Stimulated activated naive B cell treated with anti-CD40 and anti-IgM and Interleukin-4, amounts not matched to agents 10 μg/mL and 1 μg/mL and 100 μg/mL, for 72 hours (primary cell): ENCODE data around the gene RTN4R.

Experiments
- ATAC-seq, 2 donors: fragments of 150-1000 bp; cut with Tn5 transposase; replicated peaks; 2 replicates each; pipeline ENCODE4 v1.10.0; 2021; ENCODE audit warnings: moderate library complexity in 1 of 2
- DNase-seq: peaks from one replicate; pipeline ENCODE4 v3.0.0; 2021
- H3K27ac Mint-ChIP-seq: one replicate; pipeline ENCODE4 v1.8.0; 2022; ENCODE audit warnings: mild to moderate bottlenecking, mixed read lengths
- H3K27me3 Mint-ChIP-seq, 2 donors: one replicate each; pipeline ENCODE4 v1.8.0; 2022; ENCODE audit warnings: mixed read lengths in 2 of 2
- H3K36me3 Mint-ChIP-seq, 2 donors: one replicate each; pipeline ENCODE4 v1.8.0; 2022; ENCODE audit warnings: mixed read lengths in 2 of 2, mild to moderate bottlenecking in 1 of 2
- H3K4me1 Mint-ChIP-seq, 2 donors: one replicate each; pipeline ENCODE4 v1.8.0; 2022; ENCODE audit warnings: mixed read lengths in 2 of 2, mild to moderate bottlenecking in 1 of 2
- H3K4me3 Mint-ChIP-seq, 2 donors: one replicate each; pipeline ENCODE4 v1.8.0; 2022; ENCODE audit warnings: mild to moderate bottlenecking in 2 of 2, mixed read lengths in 2 of 2, moderate library complexity in 1 of 2
- H3K9me3 Mint-ChIP-seq, 2 donors: one replicate each; pipeline ENCODE4 v1.8.0; 2022; ENCODE audit warnings: mixed read lengths in 2 of 2, mild to moderate bottlenecking in 1 of 2

The RTN4R gene

GRCh38 chr22:20233351-20234313, 34.5 kb downstream of the RTN4R start:
- DNase-seq (no peak), ATAC-seq (no peak)
- Mint-ChIP-seq H3K4me1 (peaks cover 10 to 12% of the 10 kb centered on the region in 2 donors), H3K27me3 (no peaks in the 10 kb centered on the region), H3K9me3 (no peaks in the 10 kb centered on the region), H3K36me3 (no peaks in the 10 kb centered on the region), H3K4me3 (no peak overlapping the region), H3K27ac (no peak overlapping the region)

- no peak for ATAC-seq
These were observed 35.3 kb downstream of the RTN4R start for GRCh38 chr22:20232781-20233180.

GRCh38 chr22:20232237-20232598, 35.9 kb downstream of the RTN4R start:
- Mint-ChIP-seq H3K27ac (no peak overlapping the region), H3K4me3 (no peak overlapping the region), H3K4me1 (peaks cover 0 to 5% of the 10 kb centered on the region in 2 donors), H3K27me3 (no peaks in the 10 kb centered on the region), H3K36me3 (no peaks in the 10 kb centered on the region), H3K9me3 (no peaks in the 10 kb centered on the region)
- DNase-seq (no peak), ATAC-seq (no peak)

More at GRCh38 chr22:20232781-20233180, 35.3 kb downstream of the RTN4R start:
- no peaks in the 10 kb centered on the region for H3K36me3 Mint-ChIP-seq
- H3K4me3 Mint-ChIP-seq = no peak overlapping the region
- H3K9me3 Mint-ChIP-seq = no peaks in the 10 kb centered on the region
- DNase-seq = no peak
- H3K4me1 Mint-ChIP-seq = peaks cover 4 to 7% of the 10 kb centered on the region in 2 donors
- H3K27me3 Mint-ChIP-seq = no peaks in the 10 kb centered on the region
- no peak overlapping the region for H3K27ac Mint-ChIP-seq

GRCh38 chr22:20231514-20232236, 36.4 kb downstream of the RTN4R start:
- Mint-ChIP-seq H3K4me3 (no peak overlapping the region), H3K27ac (no peak overlapping the region), H3K4me1 (peaks cover 0 to 2% of the 10 kb centered on the region in 2 donors), H3K27me3 (no peaks in the 10 kb centered on the region), H3K9me3 (no peaks in the 10 kb centered on the region), H3K36me3 (no peaks in the 10 kb centered on the region)
- DNase-seq = no peak
- no peak for ATAC-seq

GRCh38 chr22:20230777-20231420, 37.2 kb downstream of the RTN4R start:
- ATAC-seq (no peak), DNase-seq (no peak)
- no peaks in the 10 kb centered on the region for H3K4me1 Mint-ChIP-seq
- H3K27me3 Mint-ChIP-seq = no peaks in the 10 kb centered on the region
- no peaks in the 10 kb centered on the region for H3K36me3 Mint-ChIP-seq
- H3K9me3 Mint-ChIP-seq = no peaks in the 10 kb centered on the region
- H3K4me3 Mint-ChIP-seq = no peak overlapping the region
- H3K27ac Mint-ChIP-seq = no peak overlapping the region

GRCh38 chr22:20229916-20230775, 38.0 kb downstream of the RTN4R start:
- H3K27ac Mint-ChIP-seq = no peak overlapping the region
- H3K36me3 Mint-ChIP-seq = no peaks in the 10 kb centered on the region
- ATAC-seq (no peak), DNase-seq (no peak)
- H3K4me3 Mint-ChIP-seq = no peak overlapping the region
- no peaks in the 10 kb centered on the region for H3K27me3 Mint-ChIP-seq
- peaks cover 3 to 4% of the 10 kb centered on the region in 2 donors for H3K9me3 Mint-ChIP-seq
- H3K4me1 Mint-ChIP-seq = no peaks in the 10 kb centered on the region

GRCh38 chr22:20228939-20229272, 39.2 kb downstream of the RTN4R start:
- ATAC-seq = no peak
- Mint-ChIP-seq H3K27me3 (no peaks in the 10 kb centered on the region), H3K36me3 (no peaks in the 10 kb centered on the region), H3K27ac (no peak overlapping the region), H3K4me1 (no peaks in the 10 kb centered on the region), H3K4me3 (no peak overlapping the region), H3K9me3 (peaks cover 5 to 13% of the 10 kb centered on the region in 2 donors)
- DNase-seq = no peak

- Mint-ChIP-seq H3K4me3 (no peak overlapping the region), H3K9me3 (peaks cover 5 to 13% of the 10 kb centered on the region in 2 donors), H3K27ac (no peak overlapping the region), H3K4me1 (no peaks in the 10 kb centered on the region), H3K36me3 (no peaks in the 10 kb centered on the region), H3K27me3 (no peaks in the 10 kb centered on the region)
- ATAC-seq (no peak), DNase-seq (no peak)
These were observed 39.8 kb downstream of the RTN4R start for GRCh38 chr22:20228055-20228938.

- Mint-ChIP-seq H3K36me3 (no peaks in the 10 kb centered on the region), H3K4me1 (no peaks in the 10 kb centered on the region), H3K27ac (no peak overlapping the region), H3K4me3 (no peak overlapping the region), H3K9me3 (peaks cover 5 to 13% of the 10 kb centered on the region in 2 donors), H3K27me3 (no peaks in the 10 kb centered on the region)
- ATAC-seq (no peak), DNase-seq (no peak)
These were observed 40.8 kb downstream of the RTN4R start for GRCh38 chr22:20227363-20227762.

- Mint-ChIP-seq H3K36me3 (no peaks in the 10 kb centered on the region), H3K4me3 (no peak overlapping the region), H3K4me1 (no peaks in the 10 kb centered on the region), H3K27ac (no peak overlapping the region), H3K27me3 (no peaks in the 10 kb centered on the region), H3K9me3 (peaks cover 5 to 13% of the 10 kb centered on the region in 2 donors)
- DNase-seq = no peak
- no peak for ATAC-seq
These were observed 41.3 kb downstream of the RTN4R start for GRCh38 chr22:20226760-20227350.

GRCh38 chr22:20226077-20226716, 41.9 kb downstream of the RTN4R start:
- Mint-ChIP-seq H3K36me3 (no peaks in the 10 kb centered on the region), H3K9me3 (peaks cover 5 to 13% of the 10 kb centered on the region in 2 donors), H3K4me1 (no peaks in the 10 kb centered on the region), H3K27ac (no peak overlapping the region), H3K27me3 (no peaks in the 10 kb centered on the region), H3K4me3 (no peak overlapping the region)
- no peak for ATAC-seq
- DNase-seq = no peak

- H3K36me3 Mint-ChIP-seq = no peaks in the 10 kb centered on the region
- DNase-seq = no peak
- no peak overlapping the region for H3K4me3 Mint-ChIP-seq
- peaks cover 5 to 13% of the 10 kb centered on the region in 2 donors for H3K9me3 Mint-ChIP-seq
- no peaks in the 10 kb centered on the region for H3K4me1 Mint-ChIP-seq
- H3K27me3 Mint-ChIP-seq = no peaks in the 10 kb centered on the region
- ATAC-seq = no peak
- no peak overlapping the region for H3K27ac Mint-ChIP-seq
These were observed 42.5 kb downstream of the RTN4R start for GRCh38 chr22:20225693-20225966.
